NCI-H2171 treated with DMSO at 0.1 percent for 48 hours (cell line): ENCODE results near the gene LITAFD.
A peak's percentile ranks its signal among the peaks of the same experiment; 100 is the strongest.
"Not testable (repeated sequence)": the region's sequence is repeated elsewhere in the genome, so short reads cannot be mapped to it uniquely, and the experiment has no call there.

ENCODE experiments used
- DNase-seq: peaks from one replicate; lab custom pipeline; 2025; lab: John Stamatoyannopoulos, UW

Gene LITAFD

DNA sequence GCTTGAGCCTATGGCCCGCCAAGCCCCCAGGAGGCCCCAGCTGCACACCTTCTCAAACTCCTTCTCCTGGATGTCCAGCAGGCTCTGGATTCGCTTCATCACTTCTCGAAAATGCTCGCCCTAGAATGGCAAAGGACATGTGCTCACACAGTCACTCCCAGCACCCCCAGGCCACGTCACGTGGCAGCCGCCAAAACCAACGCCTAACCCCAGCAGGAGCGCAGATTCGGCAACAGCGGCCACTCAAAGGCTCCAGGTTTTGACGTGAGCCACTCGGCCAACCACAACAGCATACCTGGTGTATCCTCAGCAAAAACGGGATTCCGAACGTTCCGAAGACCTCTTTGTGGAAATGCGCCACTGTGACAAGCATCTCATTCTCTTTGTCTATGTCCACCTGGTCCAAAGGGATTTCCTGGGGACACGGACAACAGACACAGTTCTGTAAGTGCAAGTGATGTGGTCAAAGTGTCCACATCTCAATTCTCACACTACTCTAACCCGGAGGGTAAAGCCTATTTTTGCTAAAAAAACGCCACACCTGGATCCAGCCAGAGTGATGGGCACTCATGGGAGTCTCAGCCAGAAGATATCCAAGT, 12.7 kb downstream of the LITAFD start:
- no peak for DNase-seq

DNA sequence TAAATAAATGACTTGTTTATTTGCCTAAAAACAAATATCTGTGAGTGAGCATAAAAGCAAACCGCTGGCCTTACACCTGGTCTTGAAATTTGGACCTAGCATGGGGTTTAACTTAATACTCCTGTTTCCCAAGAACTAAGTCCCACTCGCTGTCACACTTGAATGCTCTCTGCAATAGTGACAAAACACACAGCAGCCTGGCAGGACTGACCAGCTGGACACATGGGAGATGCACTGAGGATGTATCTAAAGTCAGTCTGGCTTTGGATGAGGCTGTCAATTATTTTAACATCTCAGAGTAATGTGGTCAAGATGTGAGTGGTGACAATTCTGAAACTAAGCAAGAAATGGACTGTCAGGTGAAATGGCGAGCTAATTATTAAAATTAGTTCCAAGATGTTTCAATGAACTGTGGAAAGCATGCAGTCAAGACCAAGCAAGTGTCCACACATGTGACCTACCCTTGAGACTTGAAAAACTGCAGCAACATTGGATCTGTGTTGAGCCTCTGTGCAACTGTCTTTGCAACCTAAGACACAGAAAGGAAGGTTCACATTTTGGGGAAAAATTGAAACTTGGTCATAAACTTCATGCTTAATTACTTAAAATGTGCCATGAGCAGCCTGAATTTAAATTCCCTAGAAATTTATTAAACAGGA, 16.6 kb downstream of the LITAFD start:
- DNase-seq: no peak

DNA sequence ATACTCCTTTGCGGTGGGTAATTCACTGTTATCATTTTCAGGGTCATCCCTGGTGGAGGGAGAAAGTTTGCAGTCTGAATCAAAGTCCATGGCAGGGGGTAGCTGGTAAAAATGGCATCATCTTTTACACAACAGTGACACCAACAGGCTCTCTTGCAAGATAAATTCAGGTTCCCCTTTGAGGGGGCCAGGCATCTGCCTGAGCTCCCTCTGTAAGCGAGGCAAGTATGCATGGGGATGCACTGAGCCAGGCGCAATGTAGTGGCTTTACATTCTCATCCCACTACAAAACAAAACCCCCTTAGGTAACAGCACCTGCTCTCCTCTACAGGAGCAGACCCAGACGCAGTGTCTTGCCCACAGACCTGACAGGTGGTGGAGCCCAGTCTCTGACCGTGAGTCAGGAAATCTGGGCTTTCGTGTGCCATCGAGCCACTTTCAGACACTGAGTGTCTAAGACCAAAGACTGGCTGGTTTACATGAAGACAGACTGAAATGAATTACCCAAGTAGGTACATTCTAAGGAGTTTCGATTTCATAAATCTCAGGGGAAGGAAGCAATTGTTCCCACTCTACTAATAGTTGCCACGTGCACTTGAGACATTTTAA, 17.7 kb downstream of the LITAFD start:
- DNase-seq: no peak

DNA sequence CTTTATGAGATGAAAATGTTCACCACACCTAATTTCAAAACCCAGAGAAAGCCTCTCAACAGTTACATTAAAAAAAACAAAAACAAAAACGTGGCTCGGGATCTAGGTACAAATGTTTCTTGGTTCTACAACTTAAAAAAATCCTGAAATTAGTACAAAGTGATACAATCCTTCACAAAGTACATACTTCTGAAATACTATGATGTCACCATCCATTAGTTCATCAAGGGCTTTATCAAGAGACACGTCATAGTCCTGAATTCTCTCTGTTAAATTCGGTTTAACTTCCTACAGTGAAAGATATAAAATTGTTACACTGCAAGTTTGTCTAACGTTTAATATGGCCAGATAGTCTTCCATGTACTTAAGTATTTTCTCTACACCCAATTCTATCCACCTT, 18.2 kb downstream of the LITAFD start:
- DNase-seq: no peak

DNA sequence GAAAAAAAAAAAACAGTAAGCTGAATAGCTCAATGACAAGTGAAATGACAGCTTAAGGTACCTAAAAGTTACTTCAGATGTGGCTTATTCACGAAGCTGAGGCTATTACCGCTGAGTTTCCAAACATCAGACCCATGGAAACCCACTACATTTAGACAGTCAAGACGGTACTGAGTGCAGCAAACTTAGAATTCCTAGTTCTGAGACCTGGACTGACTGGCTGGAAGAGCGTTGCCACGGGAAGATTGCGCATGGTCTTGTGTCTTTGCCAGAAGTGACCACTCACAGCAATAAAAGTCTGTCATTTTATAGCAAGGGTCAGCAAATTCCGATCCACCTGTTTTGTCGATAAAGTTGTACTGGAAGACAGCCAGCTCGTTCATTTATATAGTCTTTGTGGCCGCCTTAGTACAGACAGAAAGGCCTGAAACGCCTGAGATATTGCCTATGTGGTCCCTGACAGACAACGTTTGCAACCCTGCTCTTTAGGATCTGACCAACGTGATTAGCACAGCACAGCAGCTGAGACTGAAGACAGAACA, 19.2 kb downstream of the LITAFD start:
- DNase-seq: no peak

DNA sequence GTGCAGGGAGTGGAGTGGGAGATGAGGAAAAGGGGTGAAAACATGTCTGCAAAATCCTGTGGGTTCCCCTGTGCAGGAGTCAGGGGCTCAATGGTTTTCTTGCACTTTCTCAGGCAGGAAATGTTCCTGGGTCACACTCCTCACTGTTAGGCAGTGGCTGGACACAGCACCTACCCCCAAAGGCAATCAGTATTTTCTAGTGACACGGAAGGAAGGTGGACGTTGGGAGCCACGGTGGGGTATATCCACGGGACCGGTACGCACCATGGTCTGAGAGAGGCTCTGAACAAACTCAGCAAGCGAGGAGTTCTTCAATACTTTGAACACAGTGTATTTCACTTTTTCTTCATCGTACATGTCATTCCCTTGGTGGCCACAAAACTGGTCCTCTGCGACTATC, 20.9 kb downstream of the LITAFD start:
- DNase-seq: no peak

DNA sequence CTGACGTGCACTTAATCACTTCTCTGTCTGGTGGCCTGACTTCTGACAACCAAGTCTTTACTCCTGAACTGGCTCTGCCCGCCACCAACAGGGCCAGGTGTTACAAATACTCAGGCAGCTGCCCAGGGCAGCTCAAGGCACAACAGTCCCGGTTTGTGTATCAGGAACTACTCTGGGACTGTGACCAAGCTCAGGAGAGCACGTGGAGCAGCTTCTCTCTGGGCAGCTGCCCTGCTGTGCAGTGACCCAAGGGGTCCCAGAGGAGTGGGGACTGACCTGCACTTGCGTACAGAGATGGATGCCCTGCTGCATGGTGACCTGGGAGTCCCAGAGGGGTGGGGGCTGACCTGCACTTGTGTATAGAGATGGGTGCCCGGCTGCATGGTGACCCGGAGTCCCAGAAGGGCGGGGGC, 21.9 kb downstream of the LITAFD start:
- no peak for DNase-seq

DNA sequence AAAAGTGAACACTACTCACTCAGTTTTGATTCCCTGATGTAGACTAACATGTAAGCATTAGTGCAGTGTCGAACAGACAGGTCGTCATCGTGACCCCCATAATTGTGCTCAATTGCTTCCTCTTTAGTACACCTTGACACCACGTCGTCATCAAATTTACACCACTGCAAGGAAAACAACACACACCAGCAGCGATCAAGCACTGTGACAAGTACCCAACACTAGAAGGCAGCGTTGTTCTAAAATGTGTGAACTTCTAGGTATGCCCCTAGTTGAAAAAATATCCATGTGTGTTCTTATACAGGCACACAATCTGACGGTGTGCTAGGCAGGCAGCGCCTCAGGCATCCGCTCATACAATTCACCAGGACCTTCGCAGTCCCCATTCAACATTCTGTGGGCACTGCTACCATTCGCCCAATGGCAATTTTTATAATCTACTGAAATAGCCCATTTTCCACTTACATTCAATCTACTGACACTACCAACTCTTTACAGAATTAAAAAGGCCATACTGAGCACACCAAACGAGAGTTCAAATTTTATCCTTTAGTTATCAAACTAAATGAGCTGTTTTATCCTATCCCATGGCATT, 23.1 kb downstream of the LITAFD start:
- DNase-seq: peak; percentile 57

DNA sequence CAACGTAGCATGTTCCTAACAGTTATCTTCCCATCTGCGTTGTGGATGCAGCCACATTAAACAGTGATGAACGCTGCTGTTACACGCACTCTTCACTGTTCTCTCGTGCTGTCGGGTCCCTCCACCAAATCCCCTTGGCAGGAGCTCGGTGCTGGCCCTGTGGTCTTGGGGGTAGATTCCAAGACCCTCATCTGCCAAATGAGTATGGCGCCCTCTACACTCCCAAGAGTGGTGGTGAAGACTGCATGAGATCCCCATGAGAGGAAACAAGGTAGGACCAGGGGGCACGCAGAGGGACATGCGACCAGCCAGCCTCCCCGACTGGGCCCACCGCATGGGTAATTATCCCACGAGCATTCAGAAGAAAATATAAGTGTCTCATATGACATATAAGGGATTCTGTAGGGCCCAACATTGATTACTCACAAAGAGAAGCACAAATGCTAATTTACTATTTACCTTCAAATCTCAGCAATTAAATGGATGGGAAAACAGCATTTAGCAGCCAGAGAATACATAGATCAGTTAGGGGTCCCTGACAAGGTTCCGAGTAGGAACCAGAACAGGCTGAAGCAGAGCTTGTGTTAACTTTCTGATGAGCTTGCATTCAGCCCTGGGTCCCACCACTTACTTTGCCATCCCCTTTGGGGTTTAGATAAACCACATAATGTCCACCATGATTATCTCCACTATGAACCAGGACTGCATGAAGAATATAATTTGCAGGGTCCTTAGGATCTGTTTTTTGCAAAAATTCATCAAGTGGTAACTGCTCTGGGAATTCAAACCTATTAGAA, 23.8 kb downstream of the LITAFD start:
- DNase-seq: no peak

DNA sequence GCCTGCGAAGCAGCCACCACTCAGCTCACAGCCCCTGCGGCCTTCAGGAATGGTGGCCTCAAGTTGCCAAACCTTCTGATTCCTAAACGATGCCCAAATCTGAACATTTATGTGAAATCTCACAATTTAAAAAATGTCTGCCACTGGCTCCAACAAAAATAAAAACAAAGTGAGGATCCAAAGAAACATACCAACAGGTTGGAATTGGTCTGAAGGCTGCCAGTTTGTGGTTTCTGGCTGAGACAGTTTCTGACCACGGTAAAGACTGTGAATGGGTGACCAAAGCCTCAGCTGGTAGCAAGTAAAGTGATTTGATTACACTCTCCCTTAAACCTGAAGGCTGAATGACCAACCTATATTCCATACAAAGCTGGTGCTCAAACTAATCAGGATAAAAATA, 24.9 kb downstream of the LITAFD start:
- DNase-seq: no peak

DNA sequence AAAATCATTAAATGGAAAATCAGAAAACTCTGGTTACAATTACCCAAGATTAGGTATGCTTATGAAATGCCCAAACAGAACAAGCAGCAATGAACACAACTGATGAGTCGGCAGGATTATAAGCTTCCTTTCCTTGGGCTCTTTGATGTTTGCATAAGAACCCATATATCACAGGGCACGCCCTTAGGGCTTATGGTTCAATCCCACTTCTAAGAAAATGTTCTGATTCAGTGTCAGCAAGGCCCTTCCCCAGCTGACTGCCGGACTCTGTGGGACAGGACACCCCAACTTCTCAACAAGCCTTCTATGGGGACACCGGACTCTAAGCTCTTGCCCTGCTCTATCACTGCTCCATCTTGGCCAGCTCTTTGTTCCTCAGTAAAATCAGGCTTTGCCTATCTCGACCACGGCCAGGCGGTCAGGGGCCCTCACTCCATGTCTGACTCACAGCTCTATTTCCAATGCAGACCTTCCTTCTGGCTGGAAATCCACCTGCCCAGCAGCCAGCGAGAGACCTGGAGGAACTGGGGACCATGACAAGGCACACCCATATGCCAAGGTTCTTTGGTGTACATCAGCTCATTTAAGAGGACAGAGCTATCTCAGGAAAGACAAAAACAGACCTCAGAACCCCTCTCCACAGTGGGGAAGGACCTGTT, 26.8 kb downstream of the LITAFD start:
- no peak for DNase-seq

DNA sequence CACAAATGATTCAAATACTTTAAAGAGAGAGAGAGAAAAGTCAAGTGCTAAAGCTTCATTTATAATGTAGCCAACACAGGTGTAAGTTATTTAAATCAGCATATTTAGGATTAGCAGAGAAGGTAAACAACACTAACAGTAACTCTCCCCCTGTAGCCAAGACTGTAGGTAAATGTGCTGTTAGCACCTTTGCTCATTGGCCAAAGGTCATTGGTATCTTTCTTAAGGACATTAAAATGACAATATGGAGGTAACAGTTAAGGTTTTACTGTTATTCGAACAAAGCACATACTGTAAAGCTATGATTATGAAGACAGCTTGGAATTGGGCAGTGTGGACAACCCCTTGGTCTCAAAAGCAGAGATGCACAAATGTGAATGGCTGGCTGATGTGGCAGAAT, 28.7 kb downstream of the LITAFD start:
- no peak for DNase-seq

DNA sequence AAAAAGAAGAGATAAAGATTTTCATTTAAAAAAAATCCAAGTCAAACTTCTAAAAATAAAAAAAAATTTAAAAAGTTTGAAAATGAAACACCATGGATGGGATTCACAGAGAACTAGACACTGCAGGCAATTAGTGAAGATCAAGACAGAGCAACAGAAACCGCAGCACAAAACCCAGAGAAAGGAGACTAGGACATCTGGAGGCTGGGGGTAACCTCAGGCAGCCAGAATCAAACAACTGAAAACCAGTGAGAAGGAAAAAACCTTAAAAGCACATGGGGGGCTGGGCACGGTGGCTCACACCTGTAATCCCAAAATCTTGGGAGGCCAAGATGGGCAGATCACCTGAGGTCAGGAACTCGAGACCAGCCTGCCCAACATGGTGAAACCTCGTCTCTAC, 30.6 kb downstream of the LITAFD start:
- no peak for DNase-seq

DNA sequence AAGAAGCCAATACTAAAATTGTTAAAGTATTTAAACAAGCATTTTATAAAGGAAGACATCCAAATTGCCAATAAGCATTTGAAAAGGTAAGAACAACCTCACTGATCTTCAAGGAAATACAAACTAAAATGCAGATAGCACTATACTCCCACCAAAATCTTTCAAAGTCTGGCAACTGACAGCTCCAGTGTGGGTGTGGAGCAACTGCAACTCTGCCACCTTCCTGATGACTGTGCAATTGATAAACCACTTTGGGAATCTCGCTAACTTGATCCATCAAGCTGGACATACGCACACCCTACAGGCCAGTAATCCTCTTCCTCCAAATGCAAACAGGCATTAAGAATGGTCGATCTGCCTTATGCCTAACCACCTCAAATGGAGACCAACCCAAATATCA, 31.9 kb downstream of the LITAFD start:
- no peak for DNase-seq

DNA sequence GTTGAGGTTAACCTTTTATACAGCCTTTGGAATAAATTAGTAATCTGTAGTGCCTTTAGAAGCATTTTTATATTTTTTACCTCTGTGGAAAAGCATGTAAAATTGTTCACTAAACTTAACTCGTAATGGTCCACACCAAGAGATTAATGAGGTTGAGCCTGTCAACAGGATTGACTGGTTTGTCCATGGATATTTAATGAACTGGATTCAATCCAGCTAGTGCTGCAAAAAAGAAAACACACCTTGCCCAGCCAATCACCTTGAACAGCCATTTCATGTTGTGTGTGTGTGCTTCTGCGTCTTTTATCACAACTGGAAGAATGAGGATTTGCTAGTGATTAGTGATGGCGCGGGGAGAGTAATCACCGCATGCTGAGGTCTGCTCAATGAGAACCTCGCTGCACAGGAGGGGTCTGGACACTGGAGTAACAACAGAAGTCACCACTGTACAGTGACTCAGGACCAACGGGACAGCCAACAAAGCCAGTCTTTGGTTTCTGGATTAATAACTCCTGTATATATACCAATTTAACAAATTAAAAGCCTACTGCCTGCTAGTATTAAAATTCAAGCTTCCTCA, 33.7 kb downstream of the LITAFD start:
- no peak for DNase-seq

DNA sequence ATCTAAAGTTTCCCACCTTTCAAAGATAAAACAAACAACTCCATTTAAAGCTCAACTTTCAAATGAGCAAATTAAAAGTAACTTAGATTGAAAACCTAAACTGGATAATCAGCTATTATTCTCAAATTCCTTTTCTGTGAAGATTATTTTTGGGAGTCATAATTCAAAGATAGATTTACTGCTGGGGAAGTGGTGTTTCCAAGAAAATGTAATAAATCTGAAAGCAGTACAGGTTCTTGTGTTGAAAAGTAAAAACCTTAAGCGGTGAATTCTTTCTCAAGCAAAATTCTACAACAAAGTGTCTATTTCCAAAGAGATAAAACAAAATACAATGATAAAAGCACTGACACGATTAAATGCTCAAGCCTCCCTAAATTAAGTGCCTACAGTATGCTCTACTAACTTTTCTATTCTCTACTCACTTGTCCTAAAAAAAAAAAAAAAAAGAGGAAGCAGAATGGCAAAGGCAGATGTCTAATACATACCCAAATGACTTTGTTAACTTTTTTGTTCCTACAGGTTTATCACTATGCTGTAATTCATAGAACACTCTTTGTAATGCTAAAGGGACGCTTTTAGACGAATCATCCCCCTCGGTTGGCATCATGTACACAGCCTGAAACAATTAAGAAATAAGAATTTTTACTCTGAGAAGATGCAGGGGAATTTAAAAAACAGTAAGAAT, 34.5 kb downstream of the LITAFD start:
- DNase-seq: no peak

DNA sequence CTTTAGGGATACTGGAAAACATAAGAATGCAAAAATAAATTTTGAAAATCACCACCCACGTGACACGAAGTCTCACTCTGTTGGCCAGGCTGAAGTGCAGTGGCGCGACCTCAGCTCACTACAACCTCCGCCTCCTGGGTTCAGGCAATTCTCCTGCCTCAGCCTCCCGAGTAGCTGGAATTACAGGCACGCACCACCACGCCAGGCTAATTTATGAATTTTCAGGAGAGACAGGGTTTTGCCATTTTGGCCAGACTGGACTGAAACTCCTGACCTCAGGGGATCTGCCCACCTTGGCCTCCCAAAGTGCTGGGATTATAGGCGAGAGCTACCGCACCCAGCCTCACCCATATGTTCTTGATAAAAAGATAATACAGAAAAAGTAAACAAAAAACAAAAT, 35.2 kb downstream of the LITAFD start:
- DNase-seq: not testable (repeated sequence)

DNA sequence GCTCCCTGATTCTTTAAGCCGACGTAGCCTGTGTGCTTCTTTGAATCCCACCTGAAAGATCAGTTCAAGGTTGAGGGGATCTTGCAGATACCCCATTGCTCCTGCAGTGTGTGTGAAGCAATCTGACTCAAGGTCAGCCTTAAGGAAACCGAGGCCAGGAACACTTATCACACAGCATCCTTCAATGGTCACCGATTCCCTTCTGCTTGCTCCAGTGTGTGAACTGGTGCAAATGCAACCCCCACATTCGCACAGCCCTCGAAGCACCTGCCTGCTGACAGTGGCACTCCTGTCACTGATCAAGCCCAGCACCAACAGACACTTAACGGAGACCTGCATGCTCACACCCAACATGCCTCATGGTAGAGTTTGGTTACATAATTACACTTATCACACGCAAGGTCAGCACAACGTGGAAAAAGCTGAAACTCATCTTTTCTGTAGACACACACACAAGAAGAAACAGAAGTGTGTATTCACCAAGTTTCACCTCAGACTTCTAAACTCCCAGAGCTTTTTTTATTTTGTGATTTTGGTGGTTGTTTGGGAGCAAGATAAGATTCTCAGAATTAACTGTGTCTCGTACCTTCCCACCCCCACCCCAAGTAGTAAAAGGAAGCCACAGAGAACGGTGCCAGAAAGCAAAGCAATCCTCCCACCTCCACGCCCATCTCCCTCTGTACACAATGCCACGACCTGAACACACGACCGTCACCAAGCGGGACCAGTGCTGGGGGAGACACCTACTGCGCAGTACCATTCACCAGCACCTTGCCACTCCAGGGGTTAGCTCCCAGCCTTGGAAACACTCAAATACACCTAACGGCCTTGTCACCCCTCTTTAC, 37.2 kb downstream of the LITAFD start:
- no peak for DNase-seq

DNA sequence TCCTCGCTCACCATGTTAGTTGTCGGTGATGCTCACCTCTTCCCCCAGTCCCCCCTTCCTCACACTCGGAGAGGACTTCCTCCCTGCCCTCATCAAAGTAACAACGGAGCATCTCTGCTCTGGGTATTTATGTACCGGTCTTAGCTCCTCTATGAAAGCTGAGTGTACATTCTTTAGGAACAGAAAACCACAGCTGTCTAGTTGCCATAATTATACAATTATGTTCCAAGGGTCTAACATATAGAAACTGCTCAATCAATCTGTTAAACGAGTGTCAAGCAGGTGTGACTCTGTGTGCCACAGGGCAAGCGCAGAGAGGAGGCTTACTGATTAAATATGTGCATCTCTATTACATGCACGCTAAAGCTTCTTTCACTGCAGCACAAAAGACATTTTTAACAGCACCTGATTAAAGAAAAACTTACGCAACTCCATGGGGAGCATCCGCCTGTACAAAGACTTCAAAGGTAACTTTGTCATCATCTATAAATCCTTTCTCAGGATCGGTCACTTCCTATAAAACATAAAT, 37.8 kb downstream of the LITAFD start:
- DNase-seq: no peak
